Upper lobe of right lung (tissue), 1 donor: Measurements from ENCODE around the gene S1PR5. TPM values are rescaled to one million over a fixed set of nuclear protein-coding genes. Genes with fewer than 3 reads are reported as not detected.
"Not testable (repeated sequence)": the region's sequence is repeated elsewhere in the genome, so short reads cannot be mapped to it uniquely, and the experiment has no call there.

ENCODE experiments used
- ATAC-seq: fragments of 200-7000 bp; cut with Tn5 transposase; one replicate; pipeline ENCODE4 v1.9.1; 2020; ENCODE audit warnings: mild to moderate bottlenecking, moderate library complexity
- DNase-seq: peaks from one replicate; pipeline ENCODE4 v3.0.0-alpha.2; 2020
- H3K27ac ChIP-seq: fragments of 200-600 bp; one replicate; pipeline ENCODE4 v1.8.0; 2022
- H3K27me3 ChIP-seq: fragments of 200-600 bp; one replicate; pipeline ENCODE4 v1.8.0; 2022; ENCODE audit warnings: mild to moderate bottlenecking
- H3K36me3 ChIP-seq: fragments of 200-600 bp; one replicate; pipeline ENCODE4 v1.8.0; 2022
- H3K4me1 ChIP-seq: fragments of 200-600 bp; one replicate; pipeline ENCODE4 v1.8.0; 2022
- H3K4me3 ChIP-seq: fragments of 200-600 bp; one replicate; pipeline ENCODE4 v1.8.0; 2022; ENCODE audit warnings: mild to moderate bottlenecking
- H3K9me3 ChIP-seq: fragments of 200-600 bp; one replicate; pipeline ENCODE4 v1.8.0; 2022
- CTCF ChIP-seq: fragments of 200-600 bp; IDR thresholded peaks from one replicate; pipeline ENCODE4 v1.8.0; 2022; ENCODE audit warnings: antibody characterized with exemption
- intact Hi-C: fragments of 100-400 bp; cut with DNase I; formaldehyde crosslinking; loops from one replicate; pipeline ENCODE4 v1.11.0; 2022
- total RNA-seq: library from RNA; stranded (reverse); fragmentation: NEBNext Ultra II Directional; extraction: Animal tissue kit (Norgen Biotek cat#: 25700); gene quantifications from one replicate; pipeline ENCODE4 v1.2.1, GENCODE V29; 2021
- donor health status: DM: no; HTN: yes; CAD: no; lungs with severe emphysema.

S1PR5 gene
- total RNA-seq, 1 donor from 2014 or later = 2.1 TPM

GRCh38 chr19:10543420-10544241 is 26.4 kb upstream of the S1PR5 start, which contains the start of gene ATG4D:
Gene ATG4D, plus strand, starts transcription at chr19:10543904. Its CDS starts 187 bp downstream, at chr19:10544091.
- Histone ChIP-seq H3K27me3 (no peaks in the 10 kb centered on the region), H3K4me3 (peak within 1 kb of the TSS; percentile 88), H3K9me3 (no peaks in the 10 kb centered on the region), H3K36me3 (peaks cover 30% of the 10 kb centered on the region), H3K4me1 (peaks cover 15% of the 10 kb centered on the region), H3K27ac (peak within 1 kb of the TSS; percentile 91)
- intact Hi-C loops = no loop called here
- no peak for TF ChIP-seq CTCF
- ATAC-seq = peak; percentile 94
- DNase-seq = peak; percentile 96

- peak overlapping the region; percentile 91 for H3K27ac ChIP-seq
- H3K27me3 ChIP-seq = no peaks in the 10 kb centered on the region
- no peak for ATAC-seq
- intact Hi-C loops = no loop called here
- H3K4me1 ChIP-seq = peaks cover 15% of the 10 kb centered on the region
- TF ChIP-seq CTCF = no peak
- peak overlapping the region; percentile 88 for H3K4me3 ChIP-seq
- DNase-seq = no peak
- H3K36me3 ChIP-seq = peaks cover 24% of the 10 kb centered on the region
- no peaks in the 10 kb centered on the region for H3K9me3 ChIP-seq
Observed at GRCh38 chr19:10543059-10543419, 25.8 kb upstream of the S1PR5 start.

- H3K9me3 ChIP-seq, H3K27ac ChIP-seq, H3K4me3 ChIP-seq, H3K4me1 ChIP-seq, H3K36me3 ChIP-seq, intact Hi-C loops, H3K27me3 ChIP-seq, ATAC-seq, DNase-seq: not testable (repeated sequence)
Observed at GRCh38 chr19:10539016-10539415, 21.8 kb upstream of the S1PR5 start.

- Histone ChIP-seq H3K4me1 (peaks cover 4% of the 10 kb centered on the region), H3K9me3 (no peaks in the 10 kb centered on the region), H3K27me3 (peaks cover 5% of the 10 kb centered on the region), H3K36me3 (no peaks in the 10 kb centered on the region), H3K4me3 (no peak overlapping the region), H3K27ac (no peak overlapping the region)
- intact Hi-C loops = no loop called here
- no peak for TF ChIP-seq CTCF
- ATAC-seq = peak; percentile 15
- DNase-seq = no peak
Observed at GRCh38 chr19:10538204-10538983, 21.1 kb upstream of the S1PR5 start.

- intact Hi-C loops = no loop called here
- no peak for ATAC-seq
- no peak for DNase-seq
- H3K4me3 ChIP-seq = no peak overlapping the region
- peaks cover 5% of the 10 kb centered on the region for H3K27me3 ChIP-seq
- H3K36me3 ChIP-seq = no peaks in the 10 kb centered on the region
- no peaks in the 10 kb centered on the region for H3K4me1 ChIP-seq
- no peak for TF ChIP-seq CTCF
- no peaks in the 10 kb centered on the region for H3K9me3 ChIP-seq
- no peak overlapping the region for H3K27ac ChIP-seq
Observed at GRCh38 chr19:10537668-10538067, 20.4 kb upstream of the S1PR5 start.

- no peak for TF ChIP-seq CTCF
- ATAC-seq = no peak
- Histone ChIP-seq H3K9me3 (no peaks in the 10 kb centered on the region), H3K27ac (no peak overlapping the region), H3K4me3 (no peak overlapping the region), H3K27me3 (peaks cover 5% of the 10 kb centered on the region), H3K36me3 (no peaks in the 10 kb centered on the region), H3K4me1 (no peaks in the 10 kb centered on the region)
- intact Hi-C loops = no loop called here
- no peak for DNase-seq
Observed at GRCh38 chr19:10535613-10536012, 18.4 kb upstream of the S1PR5 start.
